Lower lobe of right lung (tissue), 2 donors: ENCODE results near the gene MFAP1. TPM values are rescaled to one million over a fixed set of nuclear protein-coding genes. Genes with fewer than 3 reads are reported as not detected.

Experiments
- ATAC-seq, 2 donors: fragments of 200-7000 bp; cut with Tn5 transposase; one replicate each; pipeline ENCODE4 v1.9.1; 2020 to 2022; ENCODE audit warnings: mild to moderate bottlenecking in 2 of 2, moderate library complexity in 2 of 2
- DNase-seq: peaks from one replicate; pipeline ENCODE4 v3.0.0-alpha.2; 2020
- H3K27ac ChIP-seq: fragments of 200-600 bp; one replicate; pipeline ENCODE4 v1.8.0; 2022
- H3K27me3 ChIP-seq: fragments of 200-600 bp; one replicate; pipeline ENCODE4 v1.8.0; 2022; ENCODE audit warnings: low read depth
- H3K36me3 ChIP-seq: fragments of 200-600 bp; one replicate; pipeline ENCODE4 v1.8.0; 2022; ENCODE audit warnings: mild to moderate bottlenecking
- H3K4me1 ChIP-seq: fragments of 200-600 bp; one replicate; pipeline ENCODE4 v1.8.0; 2022
- H3K4me3 ChIP-seq: fragments of 200-600 bp; one replicate; pipeline ENCODE4 v1.8.0; 2022; ENCODE audit warnings: mild to moderate bottlenecking
- H3K9me3 ChIP-seq: fragments of 200-600 bp; one replicate; pipeline ENCODE4 v1.8.0; 2022
- CTCF ChIP-seq: fragments of 200-600 bp; IDR thresholded peaks from one replicate; pipeline ENCODE4 v1.8.0; 2022; ENCODE audit warnings: antibody characterized with exemption, mild to moderate bottlenecking
- intact Hi-C: fragments of 100-400 bp; cut with DNase I; formaldehyde crosslinking; loops from one replicate; pipeline ENCODE4 v1.11.0; 2022
- total RNA-seq: library from RNA; stranded (reverse); fragmentation: NEBNext Ultra II Directional; extraction: Animal tissue kit (Norgen Biotek cat#: 25700); gene quantifications from one replicate; pipeline ENCODE4 v1.2.1, GENCODE V29; 2021
- donor health status: DM: no; HTN: yes; CAD: no; lungs with severe emphysema.

The MFAP1 gene
- total RNA-seq, 1 donor from 2014 or later, result 21.0 TPM

- H3K4me1 ChIP-seq, result peaks cover 15% of the 10 kb centered on the region
- no peak for DNase-seq
- H3K9me3 ChIP-seq, result no peaks in the 10 kb centered on the region
- ATAC-seq, result no peak
- no peak overlapping the region for H3K27ac ChIP-seq
- no peak for TF ChIP-seq CTCF
- peaks cover 10% of the 10 kb centered on the region for H3K36me3 ChIP-seq
- H3K27me3 ChIP-seq, result no peaks in the 10 kb centered on the region
- intact Hi-C loops, result no loop called here
- no peak overlapping the region for H3K4me3 ChIP-seq
Observed at GRCh38 chr15:43789409-43789808, 35.1 kb downstream of the MFAP1 start.

DNA sequence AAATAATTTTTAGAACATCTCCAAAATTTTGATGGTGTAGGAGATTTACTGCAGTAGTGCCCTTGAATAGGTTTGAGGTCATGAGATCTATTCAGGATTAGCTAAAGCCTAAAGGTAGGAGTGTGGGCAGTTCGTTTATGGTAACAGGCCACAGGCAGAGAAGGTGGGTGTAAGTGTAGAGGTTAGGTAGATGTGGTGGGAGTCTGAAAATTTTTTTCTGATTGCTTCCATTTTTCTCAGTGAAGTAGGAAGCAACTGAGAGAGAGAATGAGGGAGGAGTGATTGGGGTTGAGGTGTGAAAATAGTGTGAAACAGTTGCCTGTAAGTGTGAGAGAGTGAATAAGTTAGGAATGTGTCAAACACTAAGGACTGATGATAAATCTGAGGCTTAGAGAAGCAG lies 45.5 kb downstream of the MFAP1 start:
- intact Hi-C loops, result no loop called here

DNA sequence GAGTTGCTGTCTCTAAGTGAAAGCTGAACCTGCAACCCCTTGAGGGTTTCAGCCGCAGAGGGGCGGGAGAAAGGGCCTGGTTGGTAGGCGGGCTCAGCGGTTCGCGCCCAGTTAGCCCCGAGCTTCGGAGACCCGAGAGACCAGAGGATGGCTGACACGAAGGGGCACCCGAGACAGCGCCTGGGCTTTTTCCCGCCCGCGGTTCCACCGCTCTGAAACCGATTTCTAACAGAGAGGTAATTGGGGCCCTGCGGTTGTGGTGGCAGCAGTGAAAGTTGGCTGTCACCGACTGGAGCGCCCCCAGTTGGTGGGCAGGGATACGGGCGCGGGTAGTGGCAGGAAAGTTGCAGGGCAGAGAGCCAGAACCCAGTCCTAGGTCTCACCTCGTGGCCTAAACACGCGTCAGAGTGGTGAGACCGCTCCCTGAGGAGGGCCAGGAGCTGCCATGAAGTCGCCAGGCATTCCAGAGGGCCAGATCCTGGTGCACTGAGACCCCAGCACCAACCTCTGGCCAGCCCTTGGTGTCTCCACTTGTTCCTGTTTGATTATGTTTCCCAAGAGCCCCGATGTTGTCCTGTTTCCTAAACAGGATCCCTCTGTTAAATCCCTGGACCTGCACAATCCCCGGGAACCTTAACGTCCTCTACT lies 47.1 kb downstream of the MFAP1 start:
- ATAC-seq, result peak; percentile 89 to 91
- intact Hi-C loops, result no loop called here
- H3K4me3 ChIP-seq, result peak overlapping the region; percentile 78
- peaks cover 16% of the 10 kb centered on the region for H3K36me3 ChIP-seq
- peak; percentile 79 for TF ChIP-seq CTCF
- H3K27me3 ChIP-seq, result no peaks in the 10 kb centered on the region
- peak overlapping the region; percentile 88 for H3K27ac ChIP-seq
- peaks cover 24% of the 10 kb centered on the region for H3K4me1 ChIP-seq
- H3K9me3 ChIP-seq, result no peaks in the 10 kb centered on the region
- DNase-seq, result peak; percentile 88

More for the DNA sequence above, 45.5 kb downstream of the MFAP1 start:
- H3K27ac ChIP-seq, result no peak overlapping the region
- no peaks in the 10 kb centered on the region for H3K9me3 ChIP-seq
- TF ChIP-seq CTCF, result no peak
- peaks cover 2% of the 10 kb centered on the region for H3K36me3 ChIP-seq
- DNase-seq (no peak), ATAC-seq (no peak)
- peaks cover 24% of the 10 kb centered on the region for H3K4me1 ChIP-seq
- no peaks in the 10 kb centered on the region for H3K27me3 ChIP-seq
- no peak overlapping the region for H3K4me3 ChIP-seq

DNA sequence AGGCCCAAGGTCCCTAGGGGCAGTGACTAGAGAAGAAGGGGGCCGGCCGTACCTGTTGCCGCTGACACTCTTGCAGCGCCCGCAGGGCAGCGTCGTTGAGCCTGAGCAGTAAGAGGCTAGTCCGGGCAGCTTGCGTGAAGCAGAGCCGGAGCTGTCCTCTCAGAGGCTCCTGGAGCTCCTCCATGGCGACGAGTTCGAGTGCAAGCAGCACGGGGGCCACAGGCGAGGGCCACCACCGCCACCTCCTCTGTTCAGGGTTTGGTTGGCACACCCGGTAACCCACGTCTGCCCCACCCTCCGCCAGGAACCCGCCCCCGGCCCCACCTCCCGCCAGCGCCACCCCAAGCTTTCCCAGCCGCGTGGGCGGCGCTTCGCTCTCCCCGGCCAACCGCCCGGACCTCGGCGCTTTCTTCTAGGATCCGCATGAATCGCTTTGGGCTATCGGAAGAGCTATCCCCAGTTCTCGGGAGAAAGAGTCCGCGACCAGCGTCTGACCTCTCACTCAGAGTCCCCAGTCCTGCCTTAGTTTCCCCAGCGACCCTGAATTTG lies 47.7 kb downstream of the MFAP1 start, which contains the start of gene ELL3:
TSS of gene ELL3 (minus strand) at position 249 of the 549 bp plus-strand sequence. CDS start at position 184, 65 bp downstream.
- Histone ChIP-seq H3K4me3 (peak within 1 kb of the TSS; percentile 78), H3K4me1 (peaks cover 24% of the 10 kb centered on the region), H3K27me3 (no peaks in the 10 kb centered on the region), H3K36me3 (peaks cover 22% of the 10 kb centered on the region), H3K27ac (peak within 1 kb of the TSS; percentile 88), H3K9me3 (no peaks in the 10 kb centered on the region)
- no peak for TF ChIP-seq CTCF
- intact Hi-C loops, result no loop called here
- peak; percentile 89 for DNase-seq
- peak; percentile 94 to 96 for ATAC-seq

DNA sequence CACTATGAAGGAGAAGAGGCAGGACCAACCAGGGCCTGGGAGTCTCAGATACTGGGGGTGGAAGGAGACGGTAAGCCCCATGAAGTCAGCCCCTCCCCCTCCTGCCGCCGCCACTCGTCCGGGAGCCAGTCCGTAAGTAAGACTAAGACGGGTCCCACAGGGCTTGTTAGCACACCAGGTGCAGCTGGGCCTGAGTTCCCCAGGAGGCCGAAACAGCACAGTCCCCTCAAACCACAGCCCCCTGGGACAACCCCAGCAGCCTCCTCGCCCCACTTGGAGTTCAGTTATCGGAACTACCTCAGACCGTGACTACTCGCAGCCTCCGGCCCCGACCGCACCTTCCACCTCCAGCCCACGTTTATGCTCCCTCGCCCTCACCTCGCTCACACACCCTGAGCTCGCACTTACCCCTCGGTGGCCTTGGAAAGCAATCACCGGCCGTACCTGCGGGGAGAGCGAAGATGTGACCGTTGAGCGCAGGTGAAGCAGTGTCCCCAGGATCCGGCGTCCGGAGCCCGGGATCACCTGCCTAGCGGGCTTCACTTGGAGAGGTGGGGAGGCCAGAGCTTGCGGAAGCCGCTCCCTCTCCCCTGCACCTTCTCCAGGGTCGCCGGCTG lies 48.3 kb downstream of the MFAP1 start:
- H3K4me3 ChIP-seq, result peak overlapping the region; percentile 78
- TF ChIP-seq CTCF, result no peak
- H3K27me3 ChIP-seq, result no peaks in the 10 kb centered on the region
- H3K4me1 ChIP-seq, result peaks cover 24% of the 10 kb centered on the region
- DNase-seq, result peak; percentile 52
- ATAC-seq, result peak; percentile 27 to 31
- H3K9me3 ChIP-seq, result no peaks in the 10 kb centered on the region
- H3K36me3 ChIP-seq, result peaks cover 28% of the 10 kb centered on the region
- intact Hi-C loops, result no loop called here
- H3K27ac ChIP-seq, result peak overlapping the region; percentile 88
